NT2/D1 (cell line): Measurements from ENCODE around the gene OR51B5.

Experiments used
- DNase-seq: peaks from one replicate; pipeline ENCODE4 v3.0.0-alpha.2; 2011; ENCODE audit warnings: low read depth, low spot score
- H3K27me3 ChIP-seq: 2 replicates; pipeline ENCODE4 v1.6.0; 2011; ENCODE audit warnings: mild to moderate bottlenecking; ENCODE audit not compliant: insufficient read length, insufficient read depth
- H3K36me3 ChIP-seq: 2 replicates; pipeline ENCODE4 v1.6.1; 2011; ENCODE audit warnings: mild to moderate bottlenecking, low read length, mixed read lengths; ENCODE audit not compliant: insufficient read depth, insufficient read length
- H3K4me1 ChIP-seq: 2 replicates; pipeline ENCODE4 v1.5.1; 2011; ENCODE audit not compliant: insufficient read depth, insufficient read length
- H3K4me3 ChIP-seq: 2 replicates; pipeline ENCODE4 v1.5.1; 2011; ENCODE audit warnings: low read depth; ENCODE audit not compliant: insufficient read length
- H3K9ac ChIP-seq: 2 replicates; pipeline ENCODE4 v1.6.0; 2011; ENCODE audit warnings: low read depth; ENCODE audit not compliant: insufficient read length
- H3K9me3 ChIP-seq: 2 replicates; pipeline ENCODE4 v1.5.1; 2011; ENCODE audit warnings: mild to moderate bottlenecking, low read length; ENCODE audit not compliant: insufficient read depth
- SUZ12 ChIP-seq: IDR thresholded peaks from 2 replicates; pipeline ENCODE4 v1.6.1; 2011; ENCODE audit not compliant: insufficient read length, insufficient read depth; ENCODE audit errors: extremely low read depth
- YY1 ChIP-seq: IDR thresholded peaks from 2 replicates; pipeline ENCODE4 v1.6.1; 2011; ENCODE audit not compliant: insufficient read length, insufficient read depth
- ZNF274 ChIP-seq: IDR thresholded peaks from 2 replicates; pipeline ENCODE4 v1.6.1; 2011; ENCODE audit warnings: mild to moderate bottlenecking, low read depth, low read length

The OR51B5 gene, protein sequence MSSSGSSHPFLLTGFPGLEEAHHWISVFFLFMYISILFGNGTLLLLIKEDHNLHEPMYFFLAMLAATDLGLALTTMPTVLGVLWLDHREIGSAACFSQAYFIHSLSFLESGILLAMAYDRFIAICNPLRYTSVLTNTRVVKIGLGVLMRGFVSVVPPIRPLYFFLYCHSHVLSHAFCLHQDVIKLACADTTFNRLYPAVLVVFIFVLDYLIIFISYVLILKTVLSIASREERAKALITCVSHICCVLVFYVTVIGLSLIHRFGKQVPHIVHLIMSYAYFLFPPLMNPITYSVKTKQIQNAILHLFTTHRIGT

GRCh38 chr11:5343474-5344335 is at the start of gene OR51B5:
TSS of gene OR51B5 (minus strand) at chr11:5343524. CDS start at chr11:5343524, 0 bp downstream.
- no peak for DNase-seq
- H3K4me3 ChIP-seq, result no peak within 1 kb of the TSS
- no peaks in the 10 kb centered on the region for H3K4me1 ChIP-seq
- no peaks in the 10 kb centered on the region for H3K9me3 ChIP-seq
- H3K9ac ChIP-seq, result no peak within 1 kb of the TSS
- H3K36me3 ChIP-seq, result no peaks in the 10 kb centered on the region
- H3K27me3 ChIP-seq, result no peaks in the 10 kb centered on the region
- TF ChIP-seq ZNF274, result no peak
- TF ChIP-seq SUZ12, result no peak
- TF ChIP-seq YY1, result no peak

- no peaks in the 10 kb centered on the region for H3K9me3 ChIP-seq
- no peak overlapping the region for H3K9ac ChIP-seq
- no peak for DNase-seq
- H3K4me3 ChIP-seq, result no peak overlapping the region
- H3K4me1 ChIP-seq, result no peaks in the 10 kb centered on the region
- no peak for TF ChIP-seq SUZ12
- TF ChIP-seq ZNF274, result no peak
- TF ChIP-seq YY1, result no peak
- no peaks in the 10 kb centered on the region for H3K27me3 ChIP-seq
- H3K36me3 ChIP-seq, result no peaks in the 10 kb centered on the region
These were observed 46.9 kb upstream of the OR51B5 start for GRCh38 chr11:5390210-5390609.

DNA sequence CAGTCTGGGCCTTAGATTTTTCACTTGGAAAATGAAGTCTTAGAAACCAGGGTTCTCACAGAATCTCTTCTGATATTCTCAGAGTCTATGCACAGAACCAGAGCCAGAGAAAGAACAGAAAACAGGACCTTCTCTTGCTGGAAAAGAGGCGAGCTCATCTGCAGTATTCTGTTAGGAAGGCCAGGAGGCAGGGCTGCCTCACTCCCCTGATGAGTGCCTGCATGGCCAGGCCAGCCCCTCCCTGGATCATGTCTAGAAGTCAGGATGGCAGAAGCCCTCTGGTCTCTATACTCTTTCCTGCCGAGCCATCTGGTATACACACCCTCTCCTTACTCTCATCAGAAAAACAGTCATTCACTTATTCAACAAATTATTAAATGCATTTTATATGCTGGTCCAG is 41.0 kb upstream of the OR51B5 start:
- no peaks in the 10 kb centered on the region for H3K9me3 ChIP-seq
- no peaks in the 10 kb centered on the region for H3K36me3 ChIP-seq
- no peak overlapping the region for H3K9ac ChIP-seq
- H3K27me3 ChIP-seq, result no peaks in the 10 kb centered on the region
- H3K4me1 ChIP-seq, result no peaks in the 10 kb centered on the region
- no peak for DNase-seq
- H3K4me3 ChIP-seq, result no peak overlapping the region
- TF ChIP-seq YY1 (no peak), SUZ12 (no peak), ZNF274 (no peak)

DNA sequence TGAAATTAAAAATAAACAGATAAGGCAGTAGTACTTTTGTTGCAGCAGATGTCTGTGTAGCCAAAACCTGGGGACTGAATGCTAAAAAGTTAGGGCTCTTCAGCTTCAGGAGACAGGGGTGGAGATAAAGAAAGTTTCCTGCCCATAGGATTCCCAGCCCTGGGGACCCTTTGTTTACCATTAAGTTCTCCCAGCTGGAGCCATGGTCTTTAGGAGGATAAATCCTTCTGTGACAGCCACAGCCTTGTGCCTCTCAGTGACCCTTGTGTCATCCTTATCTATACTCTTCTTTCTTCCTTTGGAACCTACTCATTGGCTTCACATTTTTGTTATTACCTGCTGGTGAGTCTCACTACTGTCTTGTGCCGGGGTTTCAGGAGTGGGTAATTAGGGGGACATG is 40.3 kb upstream of the OR51B5 start, which contains the start of gene OR51M1:
Gene OR51M1 (plus strand): TSS at position 237 of the 400 bp plus-strand sequence. CDS start 5,587 bp downstream, outside the sequence.
- no peak for DNase-seq
- Histone ChIP-seq H3K27me3 (no peaks in the 10 kb centered on the region), H3K36me3 (no peaks in the 10 kb centered on the region), H3K9ac (no peak within 1 kb of the TSS), H3K4me3 (no peak within 1 kb of the TSS), H3K4me1 (no peaks in the 10 kb centered on the region), H3K9me3 (no peaks in the 10 kb centered on the region)
- no peak for TF ChIP-seq SUZ12
- no peak for TF ChIP-seq ZNF274
- TF ChIP-seq YY1, result no peak

DNA sequence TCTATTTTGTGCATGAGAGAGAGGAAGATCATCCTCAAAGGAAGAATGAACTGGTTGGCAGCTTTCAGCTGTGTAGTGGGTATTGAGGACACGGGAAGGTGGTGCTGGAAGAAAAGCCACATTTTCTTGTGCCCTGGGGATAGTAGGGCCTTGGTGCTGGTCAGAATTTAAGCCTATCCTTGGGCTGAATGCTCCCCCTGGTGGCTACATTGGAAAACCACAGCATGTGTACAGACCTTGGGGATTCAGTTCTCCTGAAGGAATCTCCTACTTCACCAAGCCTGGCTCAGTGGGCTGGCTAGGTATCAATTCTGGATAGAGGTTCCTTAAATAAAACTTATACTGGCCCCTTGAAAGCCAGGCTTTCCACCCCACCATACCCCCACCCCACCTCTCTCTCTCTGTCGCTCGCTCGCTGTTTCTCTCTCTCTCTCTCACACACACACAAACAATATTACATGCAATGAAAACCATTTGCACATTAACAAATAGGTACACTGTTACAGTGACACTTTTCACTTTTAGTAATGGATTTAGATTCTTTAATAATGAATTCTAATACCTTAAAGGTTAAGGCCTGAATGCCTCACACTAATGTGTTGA is 37.5 kb upstream of the OR51B5 start:
- Histone ChIP-seq H3K27me3 (no peaks in the 10 kb centered on the region), H3K9ac (no peak overlapping the region), H3K4me3 (no peak overlapping the region), H3K36me3 (no peaks in the 10 kb centered on the region), H3K4me1 (no peaks in the 10 kb centered on the region), H3K9me3 (no peaks in the 10 kb centered on the region)
- no peak for TF ChIP-seq YY1
- DNase-seq, result peak; percentile 78

DNA sequence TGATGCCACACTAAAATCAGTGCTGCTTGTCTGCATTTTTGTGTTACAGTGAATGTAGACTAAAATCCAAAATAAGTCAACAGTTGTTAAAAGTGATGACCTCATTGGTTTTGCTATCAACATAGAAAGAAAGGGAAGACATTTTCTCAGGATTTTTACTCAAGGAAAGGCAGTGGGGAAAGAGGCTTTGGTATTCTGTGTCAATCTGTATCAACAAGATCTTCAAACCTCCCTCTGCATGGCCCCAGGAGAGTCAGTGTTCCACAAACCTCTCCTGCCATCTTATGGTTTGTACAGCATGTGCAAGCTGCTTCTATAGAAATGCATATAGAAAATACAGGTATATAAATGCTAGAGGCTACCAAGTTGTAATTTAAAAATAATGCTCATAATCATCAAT is 26.5 kb upstream of the OR51B5 start:
- Histone ChIP-seq H3K9ac (no peak overlapping the region), H3K4me3 (no peak overlapping the region), H3K4me1 (no peaks in the 10 kb centered on the region), H3K36me3 (no peaks in the 10 kb centered on the region), H3K27me3 (no peaks in the 10 kb centered on the region), H3K9me3 (peaks cover 12% of the 10 kb centered on the region)
- no peak for TF ChIP-seq YY1
- no peak for TF ChIP-seq SUZ12
- no peak for TF ChIP-seq ZNF274
- no peak for DNase-seq

- Histone ChIP-seq H3K9me3 (peaks cover 12% of the 10 kb centered on the region), H3K4me3 (no peak overlapping the region), H3K4me1 (no peaks in the 10 kb centered on the region), H3K36me3 (no peaks in the 10 kb centered on the region), H3K27me3 (no peaks in the 10 kb centered on the region), H3K9ac (no peak overlapping the region)
- TF ChIP-seq SUZ12 (no peak), YY1 (no peak), ZNF274 (no peak)
- peak; percentile 73 for DNase-seq
These were observed 25.2 kb upstream of the OR51B5 start for GRCh38 chr11:5368502-5369043.
